Retinal pigment epithelial cell (primary cell): ENCODE results near the gene SHROOM2.
"Not testable (repeated sequence)": the region's sequence is repeated elsewhere in the genome, so short reads cannot be mapped to it uniquely, and the experiment has no call there.

Experiments used
- DNase-seq: peaks from one replicate; pipeline ENCODE4 v3.0.0-alpha.2; 2010; ENCODE audit warnings: low read depth
- H3K4me3 ChIP-seq: 2 replicates; pipeline ENCODE4 v1.5.1; 2011; ENCODE audit warnings: mild to moderate bottlenecking, low read length, control low read depth, moderate library complexity
- TF ChIP-seq, protein P1 (sequence below): conservative IDR thresholded peaks from 2 replicates; pipeline ENCODE4 v1.5.1; 2011; ENCODE audit warnings: low read depth, low read length, control low read depth, inconsistent platforms

SHROOM2 gene

DNA sequence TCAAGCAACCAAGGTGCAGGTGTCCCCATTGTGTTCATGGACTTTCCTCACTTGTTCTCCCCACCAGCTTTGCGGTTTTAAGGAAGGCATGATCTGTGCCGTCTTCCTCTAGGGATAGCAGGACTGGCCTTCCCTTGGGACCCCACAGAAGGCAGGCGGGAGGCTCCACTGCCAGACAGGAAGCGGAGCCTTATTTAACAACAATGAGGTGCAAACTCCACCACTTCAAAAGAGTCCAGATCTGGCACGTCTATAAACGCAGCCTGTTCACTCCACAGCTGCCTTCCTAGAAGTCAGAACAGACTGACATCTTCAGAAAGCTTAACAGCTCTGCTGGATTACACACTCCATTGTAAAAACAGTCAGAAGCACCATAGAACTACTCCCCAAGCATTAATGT, 18.9 kb upstream of the SHROOM2 start:
- no peak overlapping the region for H3K4me3 ChIP-seq
- TF ChIP-seq, protein P1, sequence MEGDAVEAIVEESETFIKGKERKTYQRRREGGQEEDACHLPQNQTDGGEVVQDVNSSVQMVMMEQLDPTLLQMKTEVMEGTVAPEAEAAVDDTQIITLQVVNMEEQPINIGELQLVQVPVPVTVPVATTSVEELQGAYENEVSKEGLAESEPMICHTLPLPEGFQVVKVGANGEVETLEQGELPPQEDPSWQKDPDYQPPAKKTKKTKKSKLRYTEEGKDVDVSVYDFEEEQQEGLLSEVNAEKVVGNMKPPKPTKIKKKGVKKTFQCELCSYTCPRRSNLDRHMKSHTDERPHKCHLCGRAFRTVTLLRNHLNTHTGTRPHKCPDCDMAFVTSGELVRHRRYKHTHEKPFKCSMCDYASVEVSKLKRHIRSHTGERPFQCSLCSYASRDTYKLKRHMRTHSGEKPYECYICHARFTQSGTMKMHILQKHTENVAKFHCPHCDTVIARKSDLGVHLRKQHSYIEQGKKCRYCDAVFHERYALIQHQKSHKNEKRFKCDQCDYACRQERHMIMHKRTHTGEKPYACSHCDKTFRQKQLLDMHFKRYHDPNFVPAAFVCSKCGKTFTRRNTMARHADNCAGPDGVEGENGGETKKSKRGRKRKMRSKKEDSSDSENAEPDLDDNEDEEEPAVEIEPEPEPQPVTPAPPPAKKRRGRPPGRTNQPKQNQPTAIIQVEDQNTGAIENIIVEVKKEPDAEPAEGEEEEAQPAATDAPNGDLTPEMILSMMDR: no peak
- no peak for DNase-seq

DNA sequence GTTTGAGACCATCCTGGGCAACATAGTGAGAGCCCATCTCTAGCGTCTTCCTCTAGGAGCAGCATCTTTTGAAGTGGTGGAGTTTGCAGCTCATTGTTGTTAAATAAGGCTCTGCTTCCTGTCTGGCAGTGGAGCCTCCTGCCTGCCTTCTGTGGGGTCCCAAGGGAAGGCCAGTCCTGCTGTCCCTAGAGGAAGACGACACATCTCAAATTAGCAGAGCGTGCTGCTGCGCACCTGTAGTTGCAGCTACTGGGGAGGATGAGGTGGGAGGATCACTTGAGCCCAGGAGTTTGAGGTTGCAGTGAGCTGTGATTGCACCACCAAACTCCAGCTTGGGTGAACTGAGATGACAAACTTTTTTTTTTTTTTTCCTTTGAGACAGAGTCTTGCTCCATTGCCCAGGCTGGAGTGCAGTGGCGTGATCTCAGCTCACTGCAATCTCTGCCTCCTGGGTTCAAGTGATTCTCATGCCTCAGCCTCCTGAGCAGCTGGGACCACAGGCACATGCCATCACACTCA, 17.8 kb upstream of the SHROOM2 start:
- not testable (repeated sequence) for DNase-seq

DNA sequence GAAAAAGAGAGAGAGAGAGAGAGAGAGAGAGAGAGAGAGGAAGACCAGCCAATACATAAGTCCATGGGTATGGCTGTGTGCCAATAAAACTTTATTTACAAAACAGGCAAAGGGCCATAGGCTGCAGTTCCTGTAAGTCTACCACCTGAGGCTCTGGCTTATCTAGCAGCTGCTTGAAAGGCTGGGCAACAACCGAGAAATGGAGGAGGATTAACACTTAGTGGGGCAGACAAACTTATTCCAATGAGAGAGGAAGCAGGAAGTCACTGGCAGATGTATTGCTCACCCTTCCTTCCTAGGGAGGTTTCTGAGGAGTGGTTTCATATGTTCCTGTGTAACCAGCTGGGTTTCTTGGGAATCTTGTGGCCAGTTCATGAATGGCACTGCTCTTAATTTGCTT, 15.9 kb upstream of the SHROOM2 start:
- DNase-seq: no peak
- H3K4me3 ChIP-seq: no peak overlapping the region
- TF ChIP-seq, protein P1: no peak

More for the DNA sequence above, 17.8 kb upstream of the SHROOM2 start:
- not testable (repeated sequence) for H3K4me3 ChIP-seq

DNA sequence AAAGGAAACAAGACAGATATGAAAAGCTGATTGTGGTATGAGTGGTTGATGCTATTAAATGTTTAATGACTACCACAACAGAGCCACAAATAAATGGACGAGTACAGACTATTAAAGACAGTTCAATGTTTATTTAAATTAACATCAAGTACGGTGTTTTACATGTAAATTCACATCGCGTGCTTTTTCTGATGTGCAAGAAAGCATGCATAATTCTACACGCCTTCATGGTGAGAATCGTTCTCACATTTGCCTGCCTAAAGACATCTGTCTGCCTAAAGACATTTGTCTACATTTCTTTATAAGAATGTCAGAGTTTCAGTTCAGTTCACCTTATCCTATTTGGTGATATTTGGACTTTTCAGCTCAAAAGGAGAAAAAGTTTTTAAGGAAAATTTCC, 13.3 kb upstream of the SHROOM2 start:
- DNase-seq: no peak
- TF ChIP-seq, protein P1: no peak
- no peak overlapping the region for H3K4me3 ChIP-seq

DNA sequence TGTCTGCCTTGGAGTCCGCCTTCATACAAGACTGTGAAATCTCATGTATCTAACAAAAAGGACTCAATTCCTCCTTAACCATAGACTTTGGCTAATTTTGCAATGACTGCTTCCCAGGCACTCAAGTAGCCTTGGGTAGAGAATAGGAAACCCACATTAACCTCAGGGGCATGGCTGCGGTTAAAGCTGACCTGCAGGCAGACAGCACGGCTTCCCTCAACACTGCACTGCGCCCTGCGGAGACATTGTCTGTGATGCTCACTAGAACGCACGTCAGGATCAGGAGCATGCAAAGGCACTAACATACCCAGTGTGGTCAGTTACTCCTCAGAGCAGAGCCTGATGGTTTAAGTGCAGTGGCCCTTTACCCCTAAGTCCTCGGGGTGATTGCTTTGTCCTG, 10.3 kb upstream of the SHROOM2 start:
- TF ChIP-seq, protein P1: no peak
- no peak for DNase-seq
- H3K4me3 ChIP-seq: no peak overlapping the region

DNA sequence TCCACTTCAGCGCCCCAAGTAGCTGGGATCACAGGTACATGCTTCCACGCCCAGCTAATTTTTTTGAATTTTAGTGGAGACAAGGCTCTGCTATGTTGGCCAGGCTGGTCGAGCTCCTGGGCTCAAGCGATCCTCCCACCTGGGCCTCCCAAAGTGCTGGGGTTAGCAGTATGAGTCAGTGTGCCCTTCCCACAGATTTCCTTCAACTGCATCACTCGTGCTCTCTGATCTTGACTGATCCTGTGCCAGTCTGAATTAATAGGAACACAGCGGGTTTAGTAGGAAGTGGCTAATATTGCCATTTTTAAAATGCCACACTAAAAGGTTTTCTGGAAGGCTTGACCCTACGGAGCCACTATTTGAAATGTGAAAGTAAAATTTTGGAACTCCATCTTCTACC, 4.3 kb upstream of the SHROOM2 start:
- DNase-seq: no peak

DNA sequence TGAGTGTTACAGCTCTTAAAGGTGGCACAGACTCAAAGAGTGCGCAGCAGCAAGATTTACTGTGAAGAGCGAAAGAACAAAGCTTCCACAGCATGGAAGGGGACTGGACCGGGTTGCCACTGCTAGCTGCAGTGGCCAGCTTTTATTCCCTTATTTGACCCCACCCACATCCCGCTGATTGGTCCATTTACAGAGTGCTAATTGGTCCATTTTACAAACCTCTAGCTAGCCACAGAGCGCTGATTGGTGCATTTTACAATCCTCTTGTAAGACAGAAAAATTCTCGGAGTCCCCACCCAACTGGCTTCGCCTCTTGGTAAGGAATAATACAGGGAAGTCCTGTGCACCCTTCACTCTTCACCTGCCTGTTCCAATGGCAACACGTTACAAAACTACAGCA, 1.9 kb upstream of the SHROOM2 start:
- TF ChIP-seq, protein P1: no peak
- no peak for DNase-seq
- no peak overlapping the region for H3K4me3 ChIP-seq

More for the DNA sequence above, 4.3 kb upstream of the SHROOM2 start:
- no peak overlapping the region for H3K4me3 ChIP-seq
- TF ChIP-seq, protein P1: no peak
